Transverse colon (tissue), 4 donors: Measurements from ENCODE around the gene COL19A1. TPM values are rescaled to one million over a fixed set of nuclear protein-coding genes. Genes with fewer than 3 reads are reported as not detected.

Source experiments
- DNase-seq: peaks from one replicate; pipeline ENCODE4 v3.0.0-alpha.2; 2019
- H3K27ac ChIP-seq, 4 donors: fragments of 200-600 bp; sonication (generic); 2 replicates each; pipeline ENCODE4 v1.5.1; 2016 to 2018; ENCODE audit warnings: inconsistent platforms in 4 of 4
- H3K27me3 ChIP-seq: fragments of 200-600 bp; sonication (generic); 2 replicates; pipeline ENCODE4 v1.5.1; 2017; ENCODE audit warnings: inconsistent platforms
- H3K36me3 ChIP-seq, 4 donors: fragments of 200-600 bp; sonication (generic); 2 replicates each; pipeline ENCODE4 v1.5.1; 2017 to 2019; ENCODE audit warnings: inconsistent platforms in 4 of 4
- H3K4me1 ChIP-seq, 4 donors: fragments of 200-600 bp; sonication (generic); 2 replicates each; pipeline ENCODE4 v1.5.1; 2017 to 2020; ENCODE audit warnings: inconsistent platforms in 4 of 4
- H3K4me3 ChIP-seq, 4 donors: fragments of 200-600 bp; sonication (generic); 1 replicate in 1 of 4; 2 replicates in 3 of 4; pipeline versions ENCODE4 v1.5.1 to v1.6.1; 2017 to 2019; ENCODE audit warnings: inconsistent platforms in 4 of 4
- H3K9me3 ChIP-seq, 2 donors: fragments of 200-600 bp; sonication (generic); 2 replicates each; pipeline ENCODE4 v1.5.1; 2017 to 2019; ENCODE audit warnings: inconsistent platforms in 2 of 2
- EP300 ChIP-seq: sonication (generic); formaldehyde crosslinking; IDR thresholded peaks from one replicate; pipeline ENCODE4 v1.6.1; 2017; ENCODE audit warnings: antibody characterized with exemption, low read depth
- POLR2A ChIP-seq: fragments of 450-650 bp; IDR thresholded peaks from one replicate; pipeline ENCODE4 v1.6.1; 2016; ENCODE audit warnings: antibody characterized with exemption, mild to moderate bottlenecking, moderate library complexity
- POLR2AphosphoS5 ChIP-seq, 3 donors: sonication (generic); formaldehyde crosslinking; IDR thresholded peaks; one replicate each; pipeline ENCODE4 v1.6.1; 2016; ENCODE audit warnings: antibody characterized with exemption in 3 of 3
- WGBS, 2 donors: methylation state at CpG; one replicate each; pipeline ENCODE4 v1.1.5; 2018; ENCODE audit warnings: low coverage in 1 of 2; 5-methylcytosine and 5-hydroxymethylcytosine counted together
- in situ Hi-C, 4 donors: fragments of 200-750 bp; cut with MboI; loops; one replicate each; pipeline versions ENCODE4 v1.15.0 to v1.15.1; 2017; ENCODE audit warnings: low sequenced_read_pairs in 3 of 4, low pct_ligation_motif_present in 1 of 4, low pct_unique_long_range_greater_than_20kb in 1 of 4
- intact Hi-C: fragments of 100-400 bp; cut with DNase I; formaldehyde crosslinking; loops from one replicate; pipeline ENCODE4 v1.15.1; 2023; ENCODE audit warnings: low total_unique reads
- total RNA-seq, 4 donors: library from RNA; depleted of rRNA; stranded (reverse); fragments of >200 nt; gene quantifications; one replicate each; pipeline ENCODE4 v1.1.0, GENCODE V29; 2016
- TF ChIP-seq, protein P1 (sequence below), 5 experiments: fragments of 200-600 bp in 3 of 5; fragments of 450-650 bp in 2 of 5; sonication (generic) in 3 of 5; IDR thresholded peaks; 1 replicate in 2 of 5; 2 replicates in 3 of 5; pipeline ENCODE4 v1.5.1; 2016 to 2017; ENCODE audit warnings: antibody characterized with exemption in 5 of 5, inconsistent platforms in 3 of 5, mild to moderate bottlenecking in 2 of 5, moderate library complexity in 1 of 5

COL19A1 gene
- total RNA-seq, 4 donors from 2014 or later = 0.27 to 3.3 (median 0.37) TPM; not detected in 1

DNA sequence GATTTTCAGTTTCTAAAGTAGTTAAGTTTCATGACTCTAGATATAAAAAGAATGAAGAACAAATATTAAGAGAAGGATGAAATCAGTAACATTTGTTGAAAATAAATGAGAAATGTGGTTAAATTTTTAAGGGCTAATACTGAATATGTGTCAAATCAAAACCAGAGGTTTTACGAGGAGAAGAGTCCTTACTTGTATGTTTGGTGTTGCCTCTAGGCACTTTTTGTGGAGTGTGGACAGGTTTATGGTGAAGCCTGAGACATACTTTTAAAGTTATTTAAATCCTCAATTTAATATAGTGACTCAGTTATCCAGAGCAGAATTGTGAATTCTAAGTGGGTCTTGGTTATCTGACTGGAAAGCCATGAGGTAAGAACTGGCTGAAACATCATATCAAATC lies 68.7 kb downstream of the COL19A1 start:
- intact Hi-C loops = no loop called here
- H3K4me1 ChIP-seq = no peaks in the 10 kb centered on the region
- H3K27me3 ChIP-seq = no peaks in the 10 kb centered on the region
- H3K27ac ChIP-seq = no peak overlapping the region
- H3K4me3 ChIP-seq = no peak overlapping the region
- no peaks in the 10 kb centered on the region for H3K36me3 ChIP-seq
- no peak for TF ChIP-seq POLR2A
- 86% methylated on average over 1 of the region's 1 CpG; no CpG with 5 or more reads in 1 of the 2 donors for WGBS, 2 donors
- in situ Hi-C loops = no loop called here
- no peak for DNase-seq
- H3K9me3 ChIP-seq = no peaks in the 10 kb centered on the region

DNA sequence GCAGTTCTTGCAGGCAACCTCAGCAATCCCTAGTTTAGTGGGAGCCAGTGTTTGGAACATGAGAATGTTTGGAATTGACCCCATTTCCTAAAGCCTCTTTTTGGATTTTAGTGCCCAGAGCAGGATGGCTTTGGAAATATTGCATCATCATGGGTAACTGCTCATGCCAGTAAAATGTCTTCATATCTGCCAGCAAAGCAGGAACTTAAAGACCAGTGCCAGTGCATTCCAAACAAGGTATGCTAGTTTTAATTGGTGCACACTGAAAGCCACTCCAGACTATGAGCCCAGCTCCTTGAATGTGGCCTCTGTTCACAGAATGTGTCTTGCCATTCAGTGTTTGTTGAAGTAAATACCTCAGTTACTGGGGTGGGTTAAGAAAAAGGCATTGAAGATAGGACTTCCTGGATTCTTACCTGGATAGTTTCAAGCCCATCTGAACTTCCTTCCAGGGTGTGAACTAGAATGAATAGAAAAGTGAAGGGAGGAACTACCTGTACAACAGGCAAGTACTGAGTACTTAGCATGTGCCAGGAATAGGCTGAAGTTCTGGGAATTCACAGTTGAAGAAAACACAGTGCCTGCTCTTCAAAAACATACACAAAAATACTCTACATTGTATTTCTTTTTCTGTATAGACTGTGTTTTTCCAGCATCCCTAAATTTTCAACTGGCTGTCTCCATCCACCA lies 70.5 kb downstream of the COL19A1 start:
- in situ Hi-C loops (no loop called here), intact Hi-C loops (no loop called here)
- Histone ChIP-seq H3K27me3 (no peaks in the 10 kb centered on the region), H3K4me3 (no peak overlapping the region), H3K9me3 (no peaks in the 10 kb centered on the region), H3K27ac (no peak overlapping the region), H3K4me1 (no peaks in the 10 kb centered on the region), H3K36me3 (no peaks in the 10 kb centered on the region)
- DNase-seq = no peak
- TF ChIP-seq POLR2AphosphoS5 (IDR thresholded peaks at IDR 0.05) = no peak
- TF ChIP-seq, protein P1, sequence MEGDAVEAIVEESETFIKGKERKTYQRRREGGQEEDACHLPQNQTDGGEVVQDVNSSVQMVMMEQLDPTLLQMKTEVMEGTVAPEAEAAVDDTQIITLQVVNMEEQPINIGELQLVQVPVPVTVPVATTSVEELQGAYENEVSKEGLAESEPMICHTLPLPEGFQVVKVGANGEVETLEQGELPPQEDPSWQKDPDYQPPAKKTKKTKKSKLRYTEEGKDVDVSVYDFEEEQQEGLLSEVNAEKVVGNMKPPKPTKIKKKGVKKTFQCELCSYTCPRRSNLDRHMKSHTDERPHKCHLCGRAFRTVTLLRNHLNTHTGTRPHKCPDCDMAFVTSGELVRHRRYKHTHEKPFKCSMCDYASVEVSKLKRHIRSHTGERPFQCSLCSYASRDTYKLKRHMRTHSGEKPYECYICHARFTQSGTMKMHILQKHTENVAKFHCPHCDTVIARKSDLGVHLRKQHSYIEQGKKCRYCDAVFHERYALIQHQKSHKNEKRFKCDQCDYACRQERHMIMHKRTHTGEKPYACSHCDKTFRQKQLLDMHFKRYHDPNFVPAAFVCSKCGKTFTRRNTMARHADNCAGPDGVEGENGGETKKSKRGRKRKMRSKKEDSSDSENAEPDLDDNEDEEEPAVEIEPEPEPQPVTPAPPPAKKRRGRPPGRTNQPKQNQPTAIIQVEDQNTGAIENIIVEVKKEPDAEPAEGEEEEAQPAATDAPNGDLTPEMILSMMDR (IDR thresholded peaks at IDR 0.05) = no peak
- no peak for TF ChIP-seq EP300
- TF ChIP-seq POLR2A = no peak

DNA sequence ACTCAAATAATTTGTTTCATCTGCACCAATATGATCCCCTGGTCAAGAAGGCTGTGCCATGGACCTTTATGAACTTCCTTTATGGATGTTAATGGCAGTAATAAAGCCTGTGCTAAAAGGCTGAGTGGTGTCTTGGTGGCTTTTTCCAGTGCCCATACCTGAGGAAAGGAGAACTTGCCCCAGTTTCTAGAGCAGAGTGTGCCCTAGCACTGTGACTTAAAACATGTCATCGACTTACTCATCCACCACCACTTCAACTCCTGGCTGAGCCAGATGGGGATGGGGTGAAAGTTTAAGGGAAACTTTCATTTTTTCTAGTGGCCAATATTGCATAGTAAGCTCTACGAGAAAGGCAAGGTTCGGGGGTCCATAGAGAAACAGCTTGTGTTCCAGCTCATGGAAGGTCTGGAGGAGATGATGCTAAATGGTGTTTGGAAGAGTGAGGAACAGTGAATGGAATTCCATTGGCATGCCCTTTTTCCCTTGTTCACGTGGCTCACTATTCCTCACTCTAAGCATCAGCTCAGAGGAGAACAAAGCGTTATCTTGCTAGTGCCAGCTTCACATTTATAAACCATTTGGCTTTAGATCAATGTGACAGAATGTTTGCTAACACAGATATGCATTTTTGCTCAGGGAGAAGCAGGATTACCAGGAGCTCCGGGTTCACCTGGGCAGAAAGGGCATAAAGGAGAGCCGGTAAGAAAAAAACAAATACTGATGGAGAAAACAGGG lies 71.2 kb downstream of the COL19A1 start:
- Histone ChIP-seq H3K4me1 (no peaks in the 10 kb centered on the region), H3K4me3 (no peak overlapping the region), H3K27ac (no peak overlapping the region), H3K9me3 (no peaks in the 10 kb centered on the region), H3K27me3 (no peaks in the 10 kb centered on the region), H3K36me3 (no peaks in the 10 kb centered on the region)
- in situ Hi-C loops = no loop called here
- intact Hi-C loops = loop anchor here (2.0 kb wide), 1 partner anchor 27 kb away; no protein-coding TSS in a partner anchor
- no peak for DNase-seq
- TF ChIP-seq EP300 (no peak), POLR2A (no peak), POLR2AphosphoS5 (IDR thresholded peaks at IDR 0.05) (no peak)
- TF ChIP-seq, protein P1 (IDR thresholded peaks at IDR 0.05) = no peak
- 82 to 86% methylated on average over 6 to 7 of the region's 7 CpGs for WGBS, 2 donors

DNA sequence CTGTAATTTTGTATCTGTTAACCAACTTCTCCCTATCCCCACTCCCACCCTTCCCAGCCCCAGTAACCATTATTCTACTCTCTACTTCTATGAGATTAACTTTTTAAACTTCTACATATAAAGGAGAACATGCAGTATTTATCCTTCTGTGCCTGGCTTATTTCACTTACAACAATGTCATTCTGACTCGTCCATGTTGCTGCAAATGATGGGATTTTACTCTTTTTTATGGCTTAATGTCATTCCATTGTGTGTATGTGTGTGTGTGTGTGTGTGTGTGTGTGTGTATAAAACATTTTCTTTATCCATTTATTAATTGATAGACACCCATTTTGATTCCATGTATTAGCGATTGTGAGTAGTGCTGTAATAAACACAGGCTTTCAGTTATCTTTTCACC lies 76.1 kb downstream of the COL19A1 start:
- TF ChIP-seq EP300 = no peak
- TF ChIP-seq, protein P1 (IDR thresholded peaks at IDR 0.05) = no peak
- TF ChIP-seq POLR2A = no peak
- TF ChIP-seq POLR2AphosphoS5 (IDR thresholded peaks at IDR 0.05) = no peak
- Histone ChIP-seq H3K36me3 (no peaks in the 10 kb centered on the region), H3K27me3 (no peaks in the 10 kb centered on the region), H3K4me3 (no peak overlapping the region), H3K9me3 (no peaks in the 10 kb centered on the region), H3K27ac (no peak overlapping the region), H3K4me1 (no peaks in the 10 kb centered on the region)
- no peak for DNase-seq
- 50 to 71% methylated on average over 2 of the region's 2 CpGs for WGBS, 2 donors
- in situ Hi-C loops (no loop called here), intact Hi-C loops (no loop called here)
